GDM1 (cell line): ENCODE measurements around the gene TMEM61.
"Not testable (repeated sequence)": the region's sequence is repeated elsewhere in the genome, so short reads cannot be mapped to it uniquely, and the experiment has no call there.

ENCODE experiments used
- DNase-seq: peaks from one replicate; lab custom pipeline; 2025; lab: John Stamatoyannopoulos, UW

The TMEM61 gene

GRCh38 chr1:54980528-54981241 is at the start of gene TMEM61:
TMEM61 (plus strand) TSS chr1:54980628; CDS start chr1:54981066, 438 bp downstream.
- no peak for DNase-seq

GRCh38 chr1:54931275-54931840 is 49.1 kb upstream of the TMEM61 start:
- no peak for DNase-seq

GRCh38 chr1:54934081-54934480 is 46.3 kb upstream of the TMEM61 start:
- not testable (repeated sequence) for DNase-seq

DNA sequence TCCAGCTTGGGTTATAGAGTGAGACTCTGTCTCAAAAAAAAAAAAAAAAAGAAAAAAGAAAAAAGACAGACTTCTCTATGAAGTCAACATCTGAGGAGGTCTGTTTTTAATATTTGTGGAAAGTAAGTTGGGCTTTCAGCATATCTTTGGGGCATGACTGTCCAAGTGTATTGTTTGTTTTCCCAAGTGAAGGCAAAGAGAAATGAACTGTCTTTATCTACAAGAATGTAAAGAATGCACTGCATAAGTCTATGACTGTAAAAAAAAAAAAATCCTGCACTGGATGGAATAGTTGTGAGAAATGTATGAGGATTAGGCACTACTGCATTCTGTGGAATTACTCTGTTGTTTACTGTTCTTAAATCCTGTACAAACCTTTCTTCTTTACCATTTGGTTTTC is 45.6 kb upstream of the TMEM61 start:
- no peak for DNase-seq

DNA sequence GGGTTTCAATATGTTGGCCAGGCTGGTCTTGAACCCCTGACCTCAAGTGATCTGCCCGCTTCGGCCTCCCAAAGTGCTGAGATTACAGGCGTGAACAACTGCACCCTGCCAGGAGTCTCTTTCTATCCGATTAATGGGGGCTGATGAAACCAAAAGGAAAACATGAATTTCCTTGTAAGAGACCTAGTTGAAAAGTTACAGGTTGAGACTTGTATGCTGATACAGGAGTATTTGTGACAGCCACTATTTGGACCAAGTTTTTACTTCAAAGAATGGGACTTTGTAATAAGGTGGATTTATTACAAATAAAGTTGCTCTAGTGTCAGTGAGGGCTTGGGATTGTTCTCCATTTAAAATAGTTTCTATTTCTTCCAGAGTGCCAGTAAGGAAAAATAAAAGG is 43.6 kb upstream of the TMEM61 start:
- DNase-seq, result no peak

DNA sequence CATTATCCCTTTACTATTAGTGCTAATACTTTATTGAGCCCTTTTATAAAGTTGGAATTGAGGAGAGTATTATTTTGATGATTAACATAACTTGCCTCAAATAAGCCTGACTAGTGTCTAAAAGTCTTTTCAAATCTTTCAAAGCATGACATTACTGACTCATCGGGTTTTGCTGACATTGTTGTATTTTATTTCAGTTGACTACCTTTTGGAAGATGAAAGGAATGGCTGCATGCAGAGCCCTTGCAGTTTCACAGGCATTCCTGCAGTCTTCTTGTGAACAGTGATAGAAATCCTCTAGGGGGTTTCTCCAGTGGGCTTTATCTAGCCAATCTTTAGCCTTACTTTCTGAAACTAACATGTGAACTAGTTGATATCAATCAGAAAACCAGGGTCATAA is 43.0 kb upstream of the TMEM61 start:
- no peak for DNase-seq

GRCh38 chr1:54938955-54939354 is 41.5 kb upstream of the TMEM61 start:
- DNase-seq, result not testable (repeated sequence)

GRCh38 chr1:54940042-54940441 is 40.4 kb upstream of the TMEM61 start:
- DNase-seq, result no peak

DNA sequence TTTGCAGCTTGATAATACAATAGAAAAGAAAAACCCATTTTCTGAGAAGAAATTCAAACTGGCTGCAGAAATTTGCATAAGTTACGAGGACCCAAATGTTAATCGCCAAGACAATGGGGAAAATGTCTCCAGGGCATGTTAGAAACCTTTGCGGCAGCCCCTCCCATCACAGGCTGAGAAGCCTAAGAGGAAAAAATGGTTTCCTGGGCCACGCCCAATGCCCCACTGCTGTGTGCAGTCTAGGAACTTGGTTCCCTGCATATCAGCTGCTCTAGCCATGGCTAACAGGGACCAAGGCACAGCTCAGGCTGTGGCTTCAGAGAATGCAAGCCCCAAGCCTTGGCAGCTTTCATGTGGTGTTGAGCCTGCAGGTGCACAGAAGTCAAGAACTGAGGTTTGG is 37.5 kb upstream of the TMEM61 start:
- DNase-seq, result no peak

DNA sequence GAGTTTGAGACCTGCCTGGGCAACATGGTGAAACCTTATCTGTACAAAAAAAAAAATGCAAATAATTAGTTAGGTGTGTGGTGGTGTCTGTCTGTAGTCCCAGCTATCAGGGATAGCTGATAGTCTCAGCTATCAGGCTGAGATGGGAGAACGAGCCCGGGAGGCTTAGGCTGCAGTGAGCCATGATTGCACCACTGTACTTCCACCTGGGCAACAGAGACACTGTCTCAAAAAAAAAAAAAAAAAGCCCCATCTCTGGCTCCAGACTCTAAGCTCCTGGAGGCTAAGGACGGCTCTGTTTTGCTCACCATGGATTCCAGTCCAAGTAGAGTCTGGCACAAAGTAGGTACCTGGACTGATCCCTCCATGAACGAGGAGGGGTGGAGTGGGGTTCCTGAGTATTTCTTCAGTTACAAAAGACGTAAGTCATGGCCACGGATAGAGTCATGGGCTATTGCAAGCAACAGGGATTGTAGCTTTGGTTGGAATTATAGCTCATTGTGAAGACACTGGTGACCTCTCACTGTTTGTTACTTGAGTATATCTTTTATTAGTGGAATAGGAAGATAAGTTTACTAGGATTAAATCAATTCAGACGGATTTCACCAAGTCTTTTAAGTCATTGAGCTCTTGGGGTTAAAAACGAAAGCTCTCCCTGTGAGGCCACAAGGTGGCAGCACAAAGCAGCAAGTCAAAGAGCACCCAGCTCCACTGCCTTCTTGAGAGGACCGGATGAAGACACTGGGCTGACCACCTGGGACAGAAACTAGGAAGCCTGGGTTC is 35.6 kb upstream of the TMEM61 start:
- DNase-seq, result peak; percentile 44

DNA sequence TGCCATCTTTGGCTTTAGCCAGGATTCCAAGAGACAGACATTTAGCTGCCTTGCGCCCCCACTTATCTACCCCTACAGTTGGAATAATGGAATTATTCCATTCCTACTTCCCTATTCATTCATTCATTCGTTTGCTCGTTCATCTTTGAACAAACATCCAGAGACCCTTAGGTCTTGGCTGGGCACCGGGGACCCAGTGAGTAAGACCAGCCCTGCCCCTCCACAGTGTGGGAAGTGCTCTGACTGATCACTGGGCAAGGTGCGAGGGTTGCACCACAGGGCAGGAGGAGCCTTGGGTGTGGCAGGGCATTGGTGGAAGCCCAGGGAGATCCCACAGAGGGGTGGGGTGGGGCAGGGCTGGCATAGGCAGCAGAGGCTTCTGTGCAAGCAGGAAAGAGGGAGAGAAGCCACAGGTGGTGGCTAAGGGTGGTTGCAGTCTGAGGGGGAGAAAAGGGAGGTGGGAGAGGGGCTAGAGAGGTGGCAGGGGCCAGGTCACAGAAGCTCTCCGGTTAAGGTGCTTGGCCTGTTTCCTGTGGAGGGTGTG is 35.0 kb upstream of the TMEM61 start:
- DNase-seq, result no peak

DNA sequence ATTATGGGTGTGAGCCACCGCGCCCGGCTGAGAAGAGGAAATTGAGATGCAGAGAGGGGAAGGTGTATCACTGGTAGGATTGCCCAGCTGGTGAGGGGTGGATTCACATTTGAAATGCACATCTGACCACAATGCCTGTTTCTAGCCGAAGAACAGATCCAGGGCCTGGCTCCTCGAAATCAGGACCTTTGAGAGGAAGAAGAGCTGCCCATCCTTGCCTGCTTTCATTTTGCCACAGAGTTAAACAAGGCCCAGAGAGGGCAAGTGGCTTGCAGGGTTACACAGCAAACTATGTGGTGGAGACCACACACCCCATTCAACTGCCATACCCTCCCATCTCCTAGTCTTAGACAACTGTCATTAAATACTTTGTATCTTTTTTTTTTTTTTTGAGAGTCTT is 32.9 kb upstream of the TMEM61 start:
- DNase-seq, result no peak

DNA sequence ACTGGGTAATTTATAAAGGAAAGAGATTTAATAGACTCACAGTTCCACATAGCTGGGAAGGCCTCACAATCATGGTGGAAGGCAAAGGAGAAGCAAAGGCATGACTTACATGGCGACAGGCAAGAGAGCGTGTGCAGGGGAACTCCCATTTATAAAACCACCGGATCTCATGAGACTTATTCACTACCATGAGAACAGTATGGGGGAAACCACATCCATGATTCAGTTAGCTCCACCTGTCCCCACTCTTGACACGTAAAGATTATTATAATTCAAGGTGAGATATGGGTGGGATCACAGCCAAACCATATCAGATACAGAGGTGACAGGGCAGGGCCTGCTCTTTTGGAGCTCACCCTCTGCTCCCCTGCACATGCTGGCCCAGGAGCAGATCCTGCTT is 31.4 kb upstream of the TMEM61 start:
- DNase-seq, result no peak

DNA sequence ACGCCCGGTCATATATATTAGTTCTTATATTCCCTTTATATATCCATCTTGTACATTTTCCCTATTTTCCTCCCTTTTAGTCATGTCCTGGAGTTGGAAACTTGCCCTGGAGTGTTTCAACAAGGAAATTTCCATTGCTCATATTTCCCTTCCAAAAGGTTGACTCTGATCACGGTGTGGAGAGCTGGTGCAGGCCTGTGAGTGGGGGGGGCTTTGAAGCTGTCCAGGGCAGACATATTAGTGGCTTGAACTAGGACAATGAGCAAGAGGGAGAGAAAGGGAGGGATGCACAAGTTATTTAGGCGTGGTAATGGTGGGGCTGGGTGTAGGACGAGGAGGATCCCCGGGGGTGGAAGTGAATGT is 30.4 kb upstream of the TMEM61 start:
- DNase-seq, result no peak

DNA sequence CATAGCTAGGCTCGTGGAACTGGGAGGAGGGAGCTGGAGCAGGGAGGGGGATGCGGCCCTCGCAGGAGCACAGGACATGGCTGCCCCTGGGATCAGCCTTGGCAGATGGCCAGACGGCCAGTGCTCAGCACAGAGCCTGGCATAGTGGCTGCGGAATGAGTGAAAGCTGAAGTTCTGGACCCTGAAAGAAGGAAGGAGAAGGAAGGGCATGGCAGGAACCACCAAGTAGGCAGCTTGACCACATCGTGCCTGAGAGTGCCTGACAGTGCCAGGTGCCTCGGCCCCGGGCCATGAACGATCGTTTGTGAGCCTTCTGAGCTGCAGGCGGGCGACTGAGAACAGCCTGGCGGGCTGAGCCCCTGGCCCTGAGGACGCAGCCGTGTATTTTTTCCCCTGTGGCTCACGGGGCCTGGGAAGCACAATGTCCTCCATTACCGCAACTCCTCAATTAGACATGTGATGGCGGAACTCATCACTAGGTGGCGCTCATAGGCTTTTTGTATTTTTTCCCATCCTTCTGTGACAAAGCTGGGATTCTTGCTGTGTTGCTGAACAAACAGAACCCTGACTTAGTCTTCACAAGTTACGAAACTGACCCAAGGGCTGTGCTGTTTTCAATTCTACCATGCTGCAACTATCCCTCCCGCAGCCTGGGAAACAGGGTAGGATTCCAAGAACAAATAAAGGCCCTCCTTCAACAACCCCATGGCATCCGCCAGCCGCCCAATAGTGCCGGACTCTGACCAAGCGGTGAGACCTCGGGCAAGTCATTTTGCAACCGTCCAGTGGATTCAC is 29.9 kb upstream of the TMEM61 start:
- DNase-seq, result peak; percentile 20

GRCh38 chr1:54951810-54952226 is 28.6 kb upstream of the TMEM61 start:
- no peak for DNase-seq

GRCh38 chr1:54952950-54953718 is 27.3 kb upstream of the TMEM61 start:
- no peak for DNase-seq

GRCh38 chr1:54953846-54954245 is 26.6 kb upstream of the TMEM61 start:
- DNase-seq, result no peak

GRCh38 chr1:54955359-54955758 is 25.1 kb upstream of the TMEM61 start:
- no peak for DNase-seq

DNA sequence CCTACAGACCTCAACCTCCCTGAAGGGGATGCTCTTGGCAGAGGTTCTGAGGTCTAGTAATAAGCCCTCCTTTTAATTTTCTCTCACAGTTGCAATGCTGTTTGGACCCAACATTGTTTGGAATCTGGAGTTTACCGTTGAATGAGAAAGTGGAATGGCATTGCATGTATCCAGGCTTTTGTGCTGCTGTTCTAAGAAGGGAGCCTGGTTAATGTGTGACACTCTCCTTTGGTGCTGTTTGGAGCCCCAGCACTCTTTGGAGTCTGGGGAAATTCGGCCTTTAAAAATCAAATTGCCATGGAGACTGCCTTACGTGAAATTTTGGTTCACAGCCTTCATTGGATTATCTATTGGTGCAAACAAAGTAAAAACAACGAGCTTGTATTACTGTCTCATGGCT is 23.7 kb upstream of the TMEM61 start:
- no peak for DNase-seq

DNA sequence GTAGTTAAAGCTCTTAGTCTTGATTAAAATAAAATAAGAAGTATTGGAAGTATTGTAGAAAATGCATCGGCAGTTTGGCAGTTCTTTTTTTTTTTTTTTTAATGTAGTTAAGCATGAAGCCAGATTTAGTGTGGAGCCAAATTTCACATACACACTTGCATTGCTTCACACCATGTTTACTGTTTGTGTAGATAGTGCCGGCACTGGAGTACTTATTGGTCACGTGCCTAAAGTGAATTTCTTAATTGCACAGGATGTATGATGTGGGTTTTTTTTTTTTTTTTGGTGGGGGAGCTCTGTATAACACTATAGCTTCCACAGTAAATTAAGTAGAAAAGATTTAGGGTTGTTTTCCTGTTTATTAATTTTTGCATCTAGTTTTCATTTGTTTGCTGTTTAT is 21.2 kb upstream of the TMEM61 start:
- no peak for DNase-seq
